ENCODE measurements around the gene FUT4. TPM values are rescaled to one million over a fixed set of nuclear protein-coding genes. Genes with fewer than 3 reads are reported as not detected.

FUT4 gene
- total and polyA plus RNA-seq, 2 experiments from 2014 or later = 5.9 to 13.9 TPM

GRCh38 chr11:94560834-94561233, 17.1 kb downstream of the FUT4 start:
- no peak for DNase-seq (ENCODE audit: low spot score)
- no peak overlapping the region for H3K27ac ChIP-seq
- H3K9me2 ChIP-seq (replicated peaks; ENCODE audit: insufficient read depth) = no peaks in the 10 kb centered on the region
- no peaks in the 10 kb centered on the region for H3K9me3 ChIP-seq (ENCODE audit: low read depth)
- peaks cover 3% of the 10 kb centered on the region for H3K79me2 ChIP-seq
- TF ChIP-seq EZH2 (IDR thresholded peaks at IDR 0.05; ENCODE audit: borderline replicate concordance) (no peak), CTCF (IDR thresholded peaks at IDR 0.05; ENCODE audit: poor library complexity) (no peak), EZH2phosphoT487 (IDR thresholded peaks at IDR 0.05; ENCODE audit: low read depth, severe bottlenecking, unreplicated experiment) (no peak)
- H3K4me1 ChIP-seq (ENCODE audit: insufficient read depth) = no peaks in the 10 kb centered on the region
- H3K36me3 ChIP-seq (replicated peaks; ENCODE audit: insufficient read depth, low read depth) = no peaks in the 10 kb centered on the region
- H2AFZ ChIP-seq = no peak overlapping the region
- H3K4me3 ChIP-seq = no peak overlapping the region
- no peaks in the 10 kb centered on the region for H3K27me3 ChIP-seq
- WGBS (ENCODE audit: low lambda C conversion rate, missing lambda C conversion rate) = 96% methylated on average over 3 of the region's 3 CpGs
- H3K4me2 ChIP-seq = no peak overlapping the region
- H4K20me1 ChIP-seq (ENCODE audit: insufficient read depth, poor library complexity, severe bottlenecking) = no peaks in the 10 kb centered on the region

- H3K9me3 ChIP-seq (ENCODE audit: low read depth) = no peaks in the 10 kb centered on the region
- no peaks in the 10 kb centered on the region for H3K4me1 ChIP-seq (ENCODE audit: insufficient read depth)
- no peaks in the 10 kb centered on the region for H3K9me2 ChIP-seq (replicated peaks; ENCODE audit: insufficient read depth)
- no peak for DNase-seq (ENCODE audit: low spot score)
- H3K4me3 ChIP-seq = no peak overlapping the region
- no peaks in the 10 kb centered on the region for H3K27me3 ChIP-seq
- H2AFZ ChIP-seq = no peak overlapping the region
- H3K79me2 ChIP-seq = no peaks in the 10 kb centered on the region
- H4K20me1 ChIP-seq (ENCODE audit: insufficient read depth, poor library complexity, severe bottlenecking) = no peaks in the 10 kb centered on the region
- H3K27ac ChIP-seq = no peak overlapping the region
- no peaks in the 10 kb centered on the region for H3K36me3 ChIP-seq (replicated peaks; ENCODE audit: insufficient read depth, low read depth)
- WGBS (ENCODE audit: low lambda C conversion rate, missing lambda C conversion rate) = 84% methylated on average over 4 of the region's 4 CpGs
- TF ChIP-seq CTCF (IDR thresholded peaks at IDR 0.05; ENCODE audit: poor library complexity) (no peak), EZH2 (IDR thresholded peaks at IDR 0.05; ENCODE audit: borderline replicate concordance) (no peak), EZH2phosphoT487 (IDR thresholded peaks at IDR 0.05; ENCODE audit: low read depth, severe bottlenecking, unreplicated experiment) (no peak)
- no peak overlapping the region for H3K4me2 ChIP-seq
Measured at GRCh38 chr11:94563176-94563847, 19.6 kb downstream of the FUT4 start.

GRCh38 chr11:94563848-94564467, 20.2 kb downstream of the FUT4 start:
- Histone ChIP-seq H3K27me3 (no peaks in the 10 kb centered on the region), H4K20me1 (ENCODE audit: insufficient read depth, poor library complexity, severe bottlenecking) (no peaks in the 10 kb centered on the region), H3K27ac (no peak overlapping the region), H3K9me3 (ENCODE audit: low read depth) (no peaks in the 10 kb centered on the region), H3K4me2 (no peak overlapping the region), H3K9me2 (replicated peaks; ENCODE audit: insufficient read depth) (no peaks in the 10 kb centered on the region), H3K36me3 (replicated peaks; ENCODE audit: insufficient read depth, low read depth) (no peaks in the 10 kb centered on the region), H2AFZ (no peak overlapping the region), H3K4me3 (no peak overlapping the region), H3K4me1 (ENCODE audit: insufficient read depth) (no peaks in the 10 kb centered on the region), H3K79me2 (no peaks in the 10 kb centered on the region)
- TF ChIP-seq CTCF (IDR thresholded peaks at IDR 0.05; ENCODE audit: poor library complexity) (no peak), EZH2 (IDR thresholded peaks at IDR 0.05; ENCODE audit: borderline replicate concordance) (no peak), EZH2phosphoT487 (IDR thresholded peaks at IDR 0.05; ENCODE audit: low read depth, severe bottlenecking, unreplicated experiment) (no peak)
- WGBS (ENCODE audit: low lambda C conversion rate, missing lambda C conversion rate) = 68% methylated on average over 8 of the region's 8 CpGs
- DNase-seq (ENCODE audit: low spot score) = no peak
